ENCODE results near the gene PRRT1B. TPM values are rescaled to one million over a fixed set of nuclear protein-coding genes. Genes with fewer than 3 reads are reported as not detected.
A peak's percentile ranks its signal among the peaks of the same experiment; 100 is the strongest.

PRRT1B gene
- total and polyA plus RNA-seq, 9 of the 15 experiments (the other 6 are each of a cell fraction or from before 2014, with no cell fraction given): not detected

DNA sequence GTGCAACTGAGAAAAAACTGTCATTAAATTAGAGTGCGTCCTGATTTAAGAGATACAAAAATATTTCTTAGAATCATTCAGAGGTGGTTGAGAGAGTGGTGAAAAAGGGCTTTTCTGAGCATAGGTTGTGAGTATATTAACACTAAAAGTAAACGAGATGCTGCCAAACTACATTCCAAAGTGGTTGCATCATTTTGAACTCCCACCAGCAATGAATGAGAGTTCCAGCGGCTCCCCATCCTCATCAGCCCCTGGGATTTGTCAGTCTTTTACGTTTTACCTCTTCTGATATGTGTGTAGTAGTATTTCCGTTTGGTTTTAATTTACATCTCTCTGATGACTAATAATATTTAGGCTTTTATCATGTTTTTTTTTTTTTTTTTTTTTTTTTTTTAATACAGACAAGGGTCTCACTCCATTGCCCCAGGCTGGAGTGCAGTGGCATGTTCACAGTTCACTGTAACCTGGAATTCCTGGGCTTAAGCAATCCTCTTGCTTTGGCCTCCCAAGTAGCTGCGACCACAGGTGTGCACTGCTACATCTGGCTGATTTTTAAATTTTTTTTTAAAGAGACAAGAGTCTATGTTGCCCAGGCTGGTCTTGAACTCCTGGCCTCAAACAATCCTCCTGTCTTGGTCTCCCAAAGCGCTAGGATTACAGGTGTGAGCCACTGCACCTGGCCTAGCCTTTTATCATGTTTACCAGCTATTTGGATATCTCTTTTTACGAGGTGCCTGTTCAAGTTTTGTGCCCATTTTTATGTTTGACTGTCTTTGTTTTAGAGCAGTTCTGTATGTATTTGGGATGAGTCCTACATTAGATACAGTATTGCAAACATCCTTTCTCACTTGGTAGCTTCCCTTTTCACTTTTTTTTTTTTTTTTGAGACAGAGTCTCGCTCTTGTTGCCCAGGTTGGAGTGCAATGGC, 17.0 kb downstream of the PRRT1B start:
- no peak for TF ChIP-seq ZNF274 (IDR thresholded peaks at IDR 0.05; ENCODE audit: borderline replicate concordance, low read depth, low read length)
- TF ChIP-seq POLR2AphosphoS2 (IDR thresholded peaks at IDR 0.05; ENCODE audit: low read length): no peak
- 0 out of 4 replicates have a peak, but pooled peaks of 1 of the 2 experiments have one; percentile 24 for TF ChIP-seq TRIM24 (IDR thresholded peaks at IDR 0.05)
- TF ChIP-seq, protein P1, sequence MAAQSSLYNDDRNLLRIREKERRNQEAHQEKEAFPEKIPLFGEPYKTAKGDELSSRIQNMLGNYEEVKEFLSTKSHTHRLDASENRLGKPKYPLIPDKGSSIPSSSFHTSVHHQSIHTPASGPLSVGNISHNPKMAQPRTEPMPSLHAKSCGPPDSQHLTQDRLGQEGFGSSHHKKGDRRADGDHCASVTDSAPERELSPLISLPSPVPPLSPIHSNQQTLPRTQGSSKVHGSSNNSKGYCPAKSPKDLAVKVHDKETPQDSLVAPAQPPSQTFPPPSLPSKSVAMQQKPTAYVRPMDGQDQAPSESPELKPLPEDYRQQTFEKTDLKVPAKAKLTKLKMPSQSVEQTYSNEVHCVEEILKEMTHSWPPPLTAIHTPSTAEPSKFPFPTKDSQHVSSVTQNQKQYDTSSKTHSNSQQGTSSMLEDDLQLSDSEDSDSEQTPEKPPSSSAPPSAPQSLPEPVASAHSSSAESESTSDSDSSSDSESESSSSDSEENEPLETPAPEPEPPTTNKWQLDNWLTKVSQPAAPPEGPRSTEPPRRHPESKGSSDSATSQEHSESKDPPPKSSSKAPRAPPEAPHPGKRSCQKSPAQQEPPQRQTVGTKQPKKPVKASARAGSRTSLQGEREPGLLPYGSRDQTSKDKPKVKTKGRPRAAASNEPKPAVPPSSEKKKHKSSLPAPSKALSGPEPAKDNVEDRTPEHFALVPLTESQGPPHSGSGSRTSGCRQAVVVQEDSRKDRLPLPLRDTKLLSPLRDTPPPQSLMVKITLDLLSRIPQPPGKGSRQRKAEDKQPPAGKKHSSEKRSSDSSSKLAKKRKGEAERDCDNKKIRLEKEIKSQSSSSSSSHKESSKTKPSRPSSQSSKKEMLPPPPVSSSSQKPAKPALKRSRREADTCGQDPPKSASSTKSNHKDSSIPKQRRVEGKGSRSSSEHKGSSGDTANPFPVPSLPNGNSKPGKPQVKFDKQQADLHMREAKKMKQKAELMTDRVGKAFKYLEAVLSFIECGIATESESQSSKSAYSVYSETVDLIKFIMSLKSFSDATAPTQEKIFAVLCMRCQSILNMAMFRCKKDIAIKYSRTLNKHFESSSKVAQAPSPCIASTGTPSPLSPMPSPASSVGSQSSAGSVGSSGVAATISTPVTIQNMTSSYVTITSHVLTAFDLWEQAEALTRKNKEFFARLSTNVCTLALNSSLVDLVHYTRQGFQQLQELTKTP (IDR thresholded peaks at IDR 0.05; ENCODE audit: low read depth in 1 of 2, partially characterized antibody in 2 of 2): peak in 1 of 2 experiments; percentile 100
- TF ChIP-seq MYBL2 (IDR thresholded peaks at IDR 0.05; ENCODE audit: low read depth): no peak
- no peak for TF ChIP-seq MYBL2 (CRISPR knock-in tag; IDR thresholded peaks at IDR 0.05; ENCODE audit: borderline replicate concordance)
- in situ Hi-C loops (cut with MboI): no loop called here
- no peaks in the 10 kb centered on the region for H3K79me2 ChIP-seq (ENCODE audit: control insufficient read depth, insufficient read depth, low read length)
- H3K4me2 ChIP-seq (ENCODE audit: insufficient read depth, low read length): no peak overlapping the region
- H3K27ac ChIP-seq (ENCODE audit: extremely low read depth, low read depth, low read length): no peak overlapping the region
- no peak overlapping the region for H2AFZ ChIP-seq (ENCODE audit: low read depth, low read length)
- ChIA-PET POLR2A (no interaction called here), CTCF (ENCODE audit: low intra/inter-chr PET ratio) (no interaction called here)
- H4K20me1 ChIP-seq (replicated peaks; ENCODE audit: control insufficient read depth, insufficient read depth, low read length): no peaks in the 10 kb centered on the region
- ATAC-seq (no peak), FAIRE-seq (no peak), DNase-seq (ENCODE audit: extremely low read depth in 1 of 4, low spot score in 3 of 4) (peak in 1 of 4 experiments; percentile 5)
- intact Hi-C loops (cut with micrococcal nuclease): no loop called here
- no peak overlapping the region for H3K4me3 ChIP-seq
- no peak overlapping the region for H3K9ac ChIP-seq (ENCODE audit: insufficient read depth in 1 of 2, low read depth in 2 of 2, low read length in 2 of 2)
- H3K9me3 ChIP-seq (replicated peaks; ENCODE audit: control insufficient read depth, insufficient read depth, low read depth, low read length): no peaks in the 10 kb centered on the region
- no peaks in the 10 kb centered on the region; a peak in 1 of 5 replicates for H3K27me3 ChIP-seq (ENCODE audit: control insufficient read depth in 2 of 2, insufficient read depth in 2 of 2, low read length in 2 of 2)
- H3K9me1 ChIP-seq (ENCODE audit: control insufficient read depth, insufficient read depth, low read length): no peaks in the 10 kb centered on the region
- WGBS (ENCODE audit: insufficient coverage, low coverage, missing lambda C conversion rate): 2% methylated on average over 7 of the region's 9 CpGs
- H3K36me3 ChIP-seq (ENCODE audit: control insufficient read depth, insufficient read depth, low read length): no peaks in the 10 kb centered on the region
- H3K4me1 ChIP-seq (replicated peaks in 1 of 2; ENCODE audit: control insufficient read depth in 2 of 2, insufficient read depth in 2 of 2, low read length in 2 of 2): peaks cover 0 to 7% of the 10 kb centered on the region in 2 experiments; a peak in 1 of 5 replicates
- BruUV-seq (replicated peaks): no TSS peak
